Stimulated activated CD4-positive, alpha-beta T cell treated with anti-CD3 and anti-CD28 coated beads, Interleukin-1b, Interleukin-23, amount 100 ng/mL, for 48 hours (primary cell): Measurements from ENCODE around the gene ERICH3.
"Not testable (repeated sequence)": the region's sequence is repeated elsewhere in the genome, so short reads cannot be mapped to it uniquely, and the experiment has no call there.

Source experiments
- DNase-seq: peaks from one replicate; pipeline ENCODE4 v3.0.0-alpha.2; 2020

Gene ERICH3

DNA sequence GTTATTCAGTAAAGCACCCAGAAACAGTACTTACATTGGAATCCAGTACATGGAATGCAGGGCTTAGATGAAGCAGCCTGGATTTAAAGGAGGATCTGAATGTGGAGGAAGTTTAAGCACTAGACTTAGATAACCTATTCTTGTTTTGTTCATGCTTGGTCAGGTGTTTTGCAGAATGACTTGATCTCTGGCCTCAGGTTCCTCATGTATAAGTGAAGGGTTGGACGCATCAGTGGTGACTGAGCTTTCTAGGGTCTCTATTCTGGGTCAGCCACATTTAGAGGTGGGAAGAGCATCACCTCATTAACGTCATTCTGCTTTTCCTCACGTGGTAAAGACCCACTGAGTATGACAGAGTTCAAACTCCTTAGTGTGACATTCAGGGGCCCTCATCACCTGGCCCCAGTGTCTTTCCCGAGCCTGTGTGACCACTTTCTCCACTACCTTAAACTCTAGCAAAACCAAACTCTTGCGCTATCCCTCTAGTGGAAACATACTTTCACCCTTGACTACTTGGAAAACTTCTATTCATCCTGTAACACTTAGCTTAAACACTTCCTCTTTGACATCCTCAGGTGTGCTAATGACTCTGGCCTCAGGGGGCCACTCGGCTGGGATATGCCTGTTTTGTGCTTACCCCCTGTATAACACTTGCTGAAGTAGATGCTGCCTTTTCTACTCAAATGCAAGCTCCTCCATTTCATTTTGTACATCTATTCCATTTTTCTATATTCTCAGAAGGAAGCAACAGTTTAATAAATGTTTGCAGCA, 871 bp upstream of the ERICH3 start:
- DNase-seq = no peak

DNA sequence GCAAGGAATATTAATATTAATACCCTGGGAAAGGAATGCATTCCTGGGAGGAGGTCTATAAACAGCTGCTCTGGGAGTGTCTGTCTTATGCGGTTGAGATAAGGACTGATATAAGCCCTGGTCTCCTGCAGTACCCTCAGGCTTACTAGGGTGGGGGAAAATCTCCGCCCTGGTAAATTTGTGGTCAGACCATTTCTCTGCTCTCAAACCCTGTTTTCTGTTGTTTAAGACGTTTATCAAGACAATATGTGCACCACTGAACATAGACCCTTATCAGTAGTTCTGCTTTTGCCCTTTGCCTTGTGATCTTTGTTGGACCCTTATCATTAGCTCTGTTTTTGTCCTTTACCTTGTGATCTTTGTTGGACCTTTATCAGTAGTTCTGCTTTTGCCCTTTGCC, 2.7 kb downstream of the ERICH3 start:
- not testable (repeated sequence) for DNase-seq

DNA sequence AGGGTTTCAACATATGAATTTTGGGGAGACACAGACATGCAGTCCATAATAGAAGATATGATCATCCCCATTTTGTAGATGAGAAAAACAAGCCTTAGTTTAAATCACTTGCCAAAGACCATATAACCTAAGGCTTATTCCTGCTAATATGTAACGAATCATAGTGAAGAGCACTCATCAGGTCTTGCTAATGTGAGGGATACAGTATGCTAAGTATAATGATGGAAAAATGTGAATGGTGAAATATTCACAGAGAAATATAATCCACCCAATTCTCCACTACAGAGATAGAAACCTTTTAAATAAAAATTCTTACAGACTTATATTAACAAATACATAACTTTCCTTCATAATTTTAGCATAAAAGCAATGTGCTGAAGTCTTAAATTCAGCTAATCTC, 18.9 kb downstream of the ERICH3 start:
- no peak for DNase-seq

DNA sequence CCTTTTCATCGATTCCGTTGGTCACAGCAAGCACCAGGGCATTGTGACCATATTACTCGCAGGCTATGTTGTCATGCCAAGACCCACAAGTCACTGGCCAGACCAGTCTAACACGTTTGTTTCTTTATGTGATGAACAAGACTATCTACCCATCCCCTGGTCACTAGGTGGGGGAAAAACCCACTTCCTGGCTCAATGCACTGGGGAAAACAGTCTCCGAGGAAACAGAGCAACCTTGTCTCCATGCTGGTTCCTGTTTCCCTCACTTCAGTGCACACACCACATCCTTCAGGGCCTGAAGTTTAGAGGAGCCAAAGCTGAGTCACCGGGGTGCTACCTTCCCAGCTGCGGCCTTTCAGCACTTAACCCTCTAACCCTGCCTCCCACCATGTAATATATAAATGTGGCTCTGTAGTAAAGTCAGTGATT, 20.9 kb downstream of the ERICH3 start:
- DNase-seq = no peak

DNA sequence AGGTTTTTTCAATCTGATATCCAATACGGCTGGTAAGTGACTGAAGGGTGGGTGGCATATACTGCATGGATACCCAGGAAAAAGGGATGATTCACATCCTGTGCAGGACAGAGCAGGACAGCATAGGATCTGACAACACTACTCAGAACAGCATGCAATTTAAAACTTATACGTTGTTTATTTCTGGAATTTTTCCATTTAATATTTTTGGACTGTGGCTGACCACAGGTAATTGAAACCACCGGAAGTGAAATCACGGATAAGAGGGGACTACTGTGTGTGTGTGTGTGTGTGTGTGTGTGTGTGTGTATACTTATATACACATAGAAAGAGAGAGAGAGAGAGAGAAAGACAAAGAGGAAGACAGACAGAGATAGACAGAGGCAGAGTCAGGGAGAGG, 23.0 kb downstream of the ERICH3 start:
- DNase-seq = no peak

DNA sequence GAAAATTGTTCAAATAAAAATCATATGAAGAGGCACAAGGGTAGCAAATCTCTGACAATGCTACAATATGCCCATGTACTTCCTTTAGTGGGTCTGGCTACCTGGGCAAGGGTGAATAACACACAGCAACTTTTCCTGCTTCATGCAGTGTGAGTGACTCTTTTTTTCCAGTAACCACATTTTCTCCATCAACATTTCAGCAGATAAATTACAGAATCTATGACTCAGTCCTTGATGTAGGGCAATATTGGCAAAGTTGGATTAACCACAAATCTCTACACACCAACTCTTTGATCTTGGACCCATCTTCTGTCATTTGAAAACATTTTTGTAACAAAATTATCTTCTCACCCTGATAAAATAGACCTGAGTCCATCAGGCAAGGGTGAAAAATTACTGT, 31.7 kb downstream of the ERICH3 start:
- DNase-seq = no peak

DNA sequence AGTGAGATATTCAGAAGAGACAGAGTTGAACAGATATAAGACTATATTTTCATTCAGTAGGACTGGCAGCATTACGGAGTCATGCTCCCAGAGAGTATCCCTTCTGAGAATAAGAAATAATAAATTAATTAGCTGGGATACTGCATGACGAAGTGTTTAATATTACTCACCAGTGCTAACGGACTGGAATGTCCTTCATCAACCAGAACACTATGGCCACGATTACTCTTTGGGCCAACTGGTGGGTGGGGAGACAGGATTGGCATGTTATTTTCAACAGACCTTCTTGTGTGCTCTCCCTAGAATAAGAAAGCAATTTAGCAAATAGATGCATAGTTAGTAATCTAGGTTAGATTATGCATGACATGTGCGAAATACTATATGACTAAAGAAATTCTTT, 32.4 kb downstream of the ERICH3 start:
- DNase-seq = no peak

DNA sequence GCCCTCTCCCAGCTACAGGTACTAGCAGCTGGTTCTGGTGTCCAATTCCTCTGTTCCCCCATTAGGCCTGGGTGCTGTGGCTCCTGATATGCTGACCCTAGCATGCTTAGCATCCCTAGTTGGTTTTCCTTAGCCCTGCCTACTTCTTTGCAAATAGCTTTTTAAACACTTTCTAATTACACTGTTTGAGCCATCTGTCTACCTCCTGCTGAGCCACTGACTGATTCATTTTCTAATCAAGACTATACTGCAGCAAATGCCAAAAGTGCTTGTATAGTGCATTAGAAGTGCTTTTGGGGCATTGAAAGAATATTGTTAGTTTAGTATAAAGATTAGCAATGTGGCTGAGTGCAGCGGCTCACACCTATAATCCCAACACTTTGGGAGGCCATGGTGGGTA, 36.3 kb downstream of the ERICH3 start:
- DNase-seq = no peak

DNA sequence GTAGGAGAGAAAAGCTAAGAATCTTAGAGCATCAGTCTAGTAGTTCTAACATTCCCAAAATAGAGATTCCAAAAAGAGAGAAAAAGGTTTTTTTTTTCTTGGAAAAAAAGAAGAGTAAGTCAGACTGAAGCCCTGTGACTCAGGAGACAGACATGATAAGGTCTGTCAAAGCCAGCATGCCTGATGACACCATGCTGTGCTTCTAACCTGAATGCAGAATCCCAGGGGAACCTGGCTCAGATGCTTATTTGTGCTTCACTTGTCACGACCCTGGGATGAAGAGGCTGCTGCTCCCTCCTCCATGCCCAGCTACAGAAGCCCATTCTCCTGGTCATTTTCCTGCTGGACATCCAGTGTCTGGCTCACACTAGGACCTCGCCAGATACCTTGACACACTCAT, 44.3 kb downstream of the ERICH3 start:
- DNase-seq = no peak

DNA sequence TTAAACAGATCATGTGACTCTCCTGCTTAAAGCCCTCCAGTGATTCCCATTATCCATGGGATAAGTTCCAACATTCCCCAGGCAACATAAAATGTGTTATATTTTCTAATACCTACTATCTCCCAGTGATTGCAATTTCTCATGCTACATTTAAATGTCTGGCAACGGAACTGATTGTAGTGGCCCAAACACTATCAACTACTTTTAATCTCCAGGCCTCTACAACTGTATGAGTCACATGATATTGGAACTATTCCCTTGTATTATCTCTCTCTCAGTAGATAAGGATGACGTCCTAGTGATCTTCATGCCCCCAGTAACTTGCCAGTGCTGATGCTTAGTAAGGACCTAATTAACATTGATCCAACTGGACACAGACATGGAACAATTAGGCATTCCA, 49.9 kb downstream of the ERICH3 start:
- DNase-seq = no peak

DNA sequence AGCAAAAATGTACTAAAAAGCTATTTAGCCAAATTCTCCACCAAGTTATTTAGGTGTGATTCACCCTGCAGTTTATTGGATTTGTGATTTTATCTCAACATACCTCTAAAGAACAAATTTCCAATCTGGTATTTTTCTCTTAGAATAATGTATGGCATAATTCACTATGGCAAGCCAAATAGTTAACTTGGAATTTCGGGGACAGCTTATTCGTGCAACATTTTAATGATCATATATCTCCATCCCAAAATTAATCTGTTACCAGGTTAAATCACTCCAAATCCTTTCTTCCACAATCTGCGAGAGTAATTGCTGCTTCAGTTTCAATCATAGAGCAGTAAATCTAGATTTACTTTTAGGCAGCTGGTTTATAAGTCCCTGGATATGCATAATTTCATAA, 53.4 kb downstream of the ERICH3 start:
- DNase-seq = no peak

DNA sequence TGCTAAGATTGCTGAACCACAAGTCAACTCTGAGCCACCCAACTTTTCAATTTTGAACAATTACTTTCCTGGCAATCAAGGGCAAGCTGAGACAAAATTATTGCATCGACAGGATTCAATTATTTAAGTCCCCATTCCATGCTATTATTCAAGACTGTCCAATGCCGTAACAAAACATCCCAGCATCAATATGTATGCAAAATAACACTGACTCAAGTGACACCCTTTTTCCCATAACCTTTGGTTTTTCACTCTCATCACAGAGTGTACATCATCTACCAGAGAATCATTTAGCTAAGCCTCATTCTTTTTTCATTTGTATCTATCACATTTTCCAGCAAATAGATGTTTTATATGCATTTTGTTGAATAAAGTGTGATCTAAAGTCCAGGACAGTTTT, 54.6 kb downstream of the ERICH3 start:
- DNase-seq = no peak

DNA sequence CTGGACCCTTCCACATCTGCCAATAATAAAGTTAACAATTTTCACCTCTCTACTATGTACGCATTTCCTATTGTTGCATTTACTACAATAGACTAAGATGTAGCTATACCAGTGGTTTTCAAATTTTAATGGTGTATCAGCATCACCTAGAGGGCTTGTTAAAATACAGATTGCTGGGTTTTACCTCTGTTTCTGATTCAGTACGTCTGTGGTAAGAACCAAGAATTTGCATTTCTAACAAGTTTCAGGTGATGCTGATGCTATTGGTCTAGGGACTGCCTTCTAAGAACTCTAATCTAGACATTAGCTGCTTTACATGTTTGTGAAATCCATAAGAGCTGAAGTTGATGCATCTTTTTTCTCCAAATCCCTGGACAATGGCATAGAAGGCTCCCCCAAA, 59.7 kb downstream of the ERICH3 start:
- no peak for DNase-seq

DNA sequence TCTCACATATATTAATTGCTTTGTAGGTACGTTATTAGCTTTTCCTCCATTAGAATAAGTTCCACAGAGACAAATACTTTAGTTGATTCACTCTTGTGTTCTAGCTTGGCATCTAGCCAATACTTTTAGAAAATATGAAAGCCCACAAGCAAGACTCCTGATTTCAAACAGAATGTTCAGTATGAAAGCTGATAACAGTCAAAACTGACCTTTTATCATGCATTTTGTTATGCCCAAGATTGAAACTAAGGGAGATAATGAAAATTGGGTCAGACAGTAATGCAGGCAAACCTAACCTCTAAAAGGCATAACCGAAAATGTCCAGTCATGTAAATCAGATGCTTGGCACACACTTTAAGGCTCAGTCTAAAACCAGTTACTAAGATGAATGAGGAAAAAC, 61.7 kb downstream of the ERICH3 start:
- DNase-seq = no peak

DNA sequence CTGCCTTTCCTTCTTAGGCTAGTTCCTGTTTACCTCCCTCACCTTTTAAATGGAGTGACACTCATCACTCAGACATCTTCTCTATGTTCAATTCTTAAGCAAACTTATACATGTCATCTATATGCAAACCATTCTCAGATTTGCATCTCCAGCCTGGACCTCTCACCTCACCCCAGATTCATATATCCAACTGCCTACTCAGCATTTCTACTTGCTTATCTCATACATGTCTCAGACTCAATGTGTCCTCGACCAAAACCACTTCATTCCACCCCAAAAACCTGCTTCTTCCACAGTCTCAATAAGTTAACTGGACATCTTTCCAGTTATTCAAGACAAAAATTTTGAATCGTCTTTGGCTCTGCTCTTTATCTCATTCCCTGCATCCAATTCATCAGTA, 62.6 kb downstream of the ERICH3 start:
- no peak for DNase-seq

DNA sequence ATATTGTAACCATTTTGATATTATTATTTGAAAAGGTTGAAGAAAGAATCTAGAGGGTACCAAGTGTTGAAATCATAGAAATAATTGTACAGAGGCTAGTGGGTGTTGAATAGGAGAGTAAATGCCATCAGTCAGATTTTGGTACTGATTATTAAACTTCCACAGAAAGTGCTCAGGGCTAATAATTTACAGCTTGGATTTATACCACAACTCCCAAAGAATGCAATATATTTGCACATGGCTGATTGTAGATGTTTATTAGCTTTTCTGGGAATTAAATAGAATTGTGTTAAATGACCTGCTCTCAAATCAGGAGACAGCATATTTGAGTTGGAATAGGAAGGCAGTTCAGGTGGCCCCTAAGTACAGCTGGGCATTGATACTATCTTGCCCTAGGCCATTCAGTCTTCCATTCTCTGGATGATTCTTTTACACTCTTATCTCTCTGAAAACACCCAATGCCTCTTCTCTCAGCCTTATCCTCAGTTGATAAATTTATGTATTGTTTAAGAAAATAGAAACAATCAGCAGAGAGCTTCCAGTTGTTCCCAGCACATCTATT, 63.7 kb downstream of the ERICH3 start:
- no peak for DNase-seq

DNA sequence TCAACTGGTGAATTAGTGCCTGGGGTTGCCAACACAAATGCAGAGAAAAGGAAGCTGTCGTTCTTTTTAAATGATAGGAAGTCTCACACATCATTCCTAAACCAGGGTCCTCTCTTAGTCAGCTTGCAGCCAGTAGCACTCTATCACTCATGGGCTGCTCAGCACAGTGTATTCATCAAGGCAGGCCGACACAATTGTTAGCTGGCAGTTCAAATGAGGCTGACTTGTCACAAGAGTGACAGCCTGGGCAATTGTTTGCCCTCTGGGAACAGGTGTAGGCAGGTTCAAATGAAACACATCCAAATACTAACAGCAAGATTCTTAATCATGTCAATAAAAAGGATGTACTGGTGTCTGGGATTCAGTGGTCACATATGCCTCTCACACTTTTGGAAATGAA, 76.9 kb downstream of the ERICH3 start:
- DNase-seq = no peak

DNA sequence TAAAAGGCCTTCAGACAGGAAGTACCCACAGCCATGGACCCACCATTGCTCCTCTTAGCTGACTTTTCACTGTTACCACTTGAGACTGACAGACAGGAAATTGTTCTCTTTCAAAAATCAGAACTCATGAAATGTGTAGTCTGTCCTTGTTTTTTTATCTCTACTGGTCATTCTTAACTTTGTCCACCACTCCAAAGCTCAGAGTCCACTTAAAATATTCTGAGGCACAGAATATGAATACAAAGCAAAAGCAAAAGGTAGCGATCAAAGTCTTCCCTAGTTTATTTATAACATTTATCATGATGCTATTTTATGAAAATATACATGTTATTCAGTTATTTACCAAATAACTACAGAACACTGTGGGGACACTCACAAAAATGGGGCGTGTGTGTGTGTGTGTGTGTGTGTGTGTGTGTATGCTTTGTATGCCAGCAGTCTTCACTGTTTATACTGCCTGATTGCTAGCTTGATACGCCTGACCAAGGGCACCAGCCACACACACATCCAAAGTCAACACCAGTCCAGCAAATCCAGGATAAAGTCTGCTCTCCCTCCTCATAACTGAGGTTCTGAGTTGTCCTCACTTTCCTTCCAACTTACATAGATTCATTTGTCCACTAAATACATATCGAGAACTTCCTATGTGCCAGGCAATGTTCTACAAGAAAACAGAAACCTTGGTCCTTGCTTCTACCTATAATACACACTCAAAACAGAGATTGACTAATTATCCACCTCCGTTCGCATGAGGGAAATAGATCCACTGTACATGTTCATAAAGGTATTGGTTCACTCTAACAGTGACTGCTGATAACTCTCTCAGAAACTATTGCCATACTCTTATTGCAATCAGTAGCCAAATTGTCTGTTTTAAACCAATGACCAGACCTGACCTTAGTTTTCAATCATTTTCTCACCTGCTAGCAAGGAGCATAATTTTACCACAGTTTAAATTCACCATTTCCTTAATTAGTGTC, 79.4 kb downstream of the ERICH3 start:
- no peak for DNase-seq

DNA sequence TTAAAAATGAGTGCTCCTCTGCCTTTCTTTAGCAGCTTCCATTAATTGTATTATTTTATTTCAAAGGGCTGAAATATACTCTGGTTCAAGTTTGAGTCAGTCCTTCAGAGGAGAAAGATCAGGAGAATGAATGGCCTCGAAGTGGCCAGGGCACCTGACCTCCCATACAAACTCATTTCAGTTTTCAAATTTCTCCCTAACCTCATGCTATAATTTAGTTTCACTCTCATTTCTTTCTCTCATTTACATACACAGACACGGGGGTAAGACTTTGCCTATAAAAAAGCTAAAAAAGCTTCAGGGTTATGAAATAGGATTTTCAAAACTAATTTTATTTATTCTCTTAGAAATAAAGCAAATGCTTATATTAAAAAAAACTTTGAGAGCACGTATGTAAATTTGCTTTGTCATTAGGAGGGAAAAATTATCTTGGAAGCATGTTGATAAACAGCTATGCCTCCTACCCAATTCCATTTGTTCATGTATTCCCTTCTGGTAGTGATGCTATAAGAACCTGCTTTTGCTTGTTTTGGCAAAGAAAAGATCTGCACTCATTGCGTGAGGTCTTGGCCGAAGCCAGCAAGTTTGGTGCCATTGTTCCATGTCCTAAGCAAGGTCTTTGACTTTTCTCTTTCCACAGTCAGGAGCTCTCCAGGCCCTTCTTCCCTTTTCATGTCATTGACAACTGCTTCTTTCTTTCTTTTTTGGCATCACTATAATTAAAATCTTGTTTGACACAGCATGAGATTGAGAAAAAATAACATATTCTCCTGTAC, 80.8 kb downstream of the ERICH3 start:
- DNase-seq = no peak

DNA sequence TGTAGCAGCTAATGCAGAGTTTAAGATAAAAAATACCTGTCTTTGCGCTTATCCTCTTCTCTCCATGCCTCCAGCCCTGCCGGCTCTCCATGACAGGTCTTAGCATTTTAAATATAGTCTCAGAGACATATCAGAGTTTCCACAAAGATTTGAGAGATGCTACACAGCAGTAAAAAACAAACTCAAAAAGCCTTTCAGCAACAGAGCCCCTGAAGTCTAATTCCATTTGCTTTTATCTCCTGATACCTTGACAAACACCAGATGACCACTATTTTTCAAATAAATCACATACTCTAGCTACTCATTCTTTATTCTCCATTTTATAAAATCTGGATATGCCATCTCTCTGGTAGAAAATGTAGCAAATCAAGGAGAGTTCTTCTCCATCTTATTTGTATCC, 81.6 kb downstream of the ERICH3 start:
- DNase-seq = no peak

DNA sequence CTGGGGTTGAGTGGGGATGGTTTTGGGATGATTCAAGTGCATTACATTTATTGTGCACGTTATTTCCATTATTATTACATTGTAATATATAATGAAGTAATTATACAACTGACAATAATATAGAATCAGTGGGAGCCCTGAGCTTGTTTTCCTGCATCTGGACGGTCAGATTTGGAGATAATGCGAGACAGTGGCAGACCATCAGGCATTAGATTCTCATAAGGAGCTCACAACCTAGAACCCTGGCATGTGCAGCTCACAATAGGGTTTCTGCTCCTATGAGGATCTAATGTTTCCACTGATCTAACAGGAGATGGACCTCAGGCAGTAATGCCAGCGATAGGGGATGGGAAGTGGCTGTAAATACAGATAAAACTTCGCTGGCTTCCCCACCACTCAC, 83.3 kb downstream of the ERICH3 start:
- DNase-seq = no peak

DNA sequence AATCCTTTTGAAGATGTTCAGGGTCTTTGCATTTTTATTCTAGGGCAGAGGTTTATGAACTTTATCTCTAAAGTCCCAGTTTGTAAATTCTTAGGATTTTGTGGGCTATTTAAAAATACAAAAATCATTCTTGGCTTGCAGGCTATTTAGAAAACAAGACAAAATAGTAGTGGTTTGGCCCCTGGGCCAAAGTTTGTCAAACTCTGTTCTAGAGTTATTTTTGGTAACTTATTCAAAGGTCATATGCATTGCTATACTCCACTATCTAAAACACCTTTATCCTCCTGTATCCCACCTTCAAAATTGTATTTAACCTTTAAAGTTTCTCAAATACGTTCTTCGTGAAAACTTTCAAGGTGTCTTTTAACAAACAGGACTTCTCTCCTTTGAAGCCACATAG, 85.7 kb downstream of the ERICH3 start:
- no peak for DNase-seq

DNA sequence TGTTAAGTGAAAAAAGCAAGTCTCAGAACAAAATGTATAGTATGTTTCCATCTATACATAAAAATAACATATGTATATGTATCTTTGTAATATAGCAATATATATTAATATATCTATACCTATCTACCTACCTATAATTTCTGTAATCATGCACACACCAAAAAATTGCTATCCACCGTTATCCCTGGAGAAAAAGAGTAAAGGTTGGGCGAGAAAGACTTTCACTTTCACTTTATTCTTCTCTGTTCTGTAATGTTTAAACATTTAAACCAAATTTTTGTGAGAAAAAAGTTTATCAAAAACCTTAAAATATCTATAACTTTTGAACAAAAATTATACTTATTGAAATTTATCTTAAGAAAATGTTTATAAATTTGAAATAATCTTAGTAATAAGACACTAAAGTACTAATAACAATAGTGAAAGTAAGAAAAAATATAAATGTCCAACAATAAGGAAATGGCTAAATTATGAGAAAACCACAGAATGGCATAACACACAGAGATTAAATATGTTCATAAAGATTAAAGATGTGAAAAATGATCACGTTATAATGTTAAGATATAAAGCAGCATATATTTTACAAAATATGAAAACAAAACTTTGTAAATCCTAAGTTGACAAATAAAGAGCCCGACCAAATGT, 87.2 kb downstream of the ERICH3 start:
- no peak for DNase-seq
